DMS 273 treated with DMSO at 0.1 percent for 48 hours (cell line): ENCODE data around the gene AAMDC.
"Not testable (repeated sequence)": the region's sequence is repeated elsewhere in the genome, so short reads cannot be mapped to it uniquely, and the experiment has no call there.

Source experiments
- DNase-seq: peaks from one replicate; lab custom pipeline; 2025; lab: John Stamatoyannopoulos, UW

AAMDC gene

GRCh38 chr11:77886401-77886800 is 65.5 kb downstream of the AAMDC start:
- DNase-seq: no peak

GRCh38 chr11:77889045-77889444 is 68.1 kb downstream of the AAMDC start:
- DNase-seq: not testable (repeated sequence)

- not testable (repeated sequence) for DNase-seq
Measured at GRCh38 chr11:77890100-77890614, 69.2 kb downstream of the AAMDC start.

GRCh38 chr11:77890619-77891056 is 69.7 kb downstream of the AAMDC start:
- peak; percentile 48 for DNase-seq

GRCh38 chr11:77891256-77891655 is 70.3 kb downstream of the AAMDC start:
- DNase-seq: not testable (repeated sequence)

- DNase-seq: not testable (repeated sequence)
Measured at GRCh38 chr11:77891703-77892102, 70.8 kb downstream of the AAMDC start.

GRCh38 chr11:77894949-77895348 is 74.0 kb downstream of the AAMDC start:
- not testable (repeated sequence) for DNase-seq

GRCh38 chr11:77908835-77909234 is 87.9 kb downstream of the AAMDC start:
- DNase-seq: no peak

- no peak for DNase-seq
Measured at GRCh38 chr11:77909277-77909676, 88.3 kb downstream of the AAMDC start.

- DNase-seq: not testable (repeated sequence)
Measured at GRCh38 chr11:77910828-77911227, 89.9 kb downstream of the AAMDC start.

- not testable (repeated sequence) for DNase-seq
Measured at GRCh38 chr11:77913608-77914306, 92.8 kb downstream of the AAMDC start.

- not testable (repeated sequence) for DNase-seq
Measured at GRCh38 chr11:77914307-77914791, 93.4 kb downstream of the AAMDC start.

GRCh38 chr11:77917713-77918112 is 96.8 kb downstream of the AAMDC start:
- DNase-seq: not testable (repeated sequence)
